ENCODE data around the gene ATN1. TPM values are rescaled to one million over a fixed set of nuclear protein-coding genes. Genes with fewer than 3 reads are reported as not detected.

Gene ATN1
- total and polyA plus RNA-seq, 11 donors: 38.4 to 82.9 (median 65.6) TPM

GRCh38 chr12:6952863-6953441, 25.2 kb downstream of the ATN1 start:
- Histone ChIP-seq H3K27ac (peak overlapping the region in 9 of 12 donors; percentile 0 to 97 (median 64)), H3K27me3 (no peaks in the 10 kb centered on the region), H3K4me3 (peak overlapping the region in 10 of 12 donors; percentile 3 to 66 (median 43)), H3K4me1 (peaks cover 0 to 81% (median 14%) of the 10 kb centered on the region in 12 donors), H3K36me3 (peaks cover 0 to 32% (median 0%) of the 10 kb centered on the region in 9 donors), H3K9me3 (no peaks in the 10 kb centered on the region)
- no peak for TF ChIP-seq POLR2A (IDR thresholded peaks at IDR 0.05)
- TF ChIP-seq CTCF (IDR thresholded peaks at IDR 0.05): no peak
- intact Hi-C loops (cut with DNase I): no loop called here
- WGBS, 4 donors: 82 to 91% (median 86%) methylated on average over 15 of the region's 15 CpGs
- ATAC-seq (no peak), DNase-seq (no peak)

- Histone ChIP-seq H3K27me3 (no peaks in the 10 kb centered on the region), H3K4me1 (peaks cover 0 to 81% (median 19%) of the 10 kb centered on the region in 12 donors), H3K4me3 (peak overlapping the region in 9 of 12 donors; percentile 3 to 66 (median 45)), H3K9me3 (no peaks in the 10 kb centered on the region), H3K36me3 (peaks cover 0 to 39% (median 0%) of the 10 kb centered on the region in 9 donors), H3K27ac (peak overlapping the region in 9 of 12 donors; percentile 0 to 97 (median 64))
- WGBS, 4 donors: 53 to 70% (median 61%) methylated on average over 19 to 24 of the region's 24 CpGs
- intact Hi-C loops (cut with DNase I): no loop called here
- no peak for TF ChIP-seq POLR2A (IDR thresholded peaks at IDR 0.05)
- TF ChIP-seq CTCF (IDR thresholded peaks at IDR 0.05): no peak
- DNase-seq (peak; percentile 57 to 80 (median 75)), ATAC-seq (peak; percentile 58 to 81 (median 68))
These were observed 25.9 kb downstream of the ATN1 start for GRCh38 chr12:6953442-6954315.

GRCh38 chr12:6954316-6955107, 26.8 kb downstream of the ATN1 start:
- Histone ChIP-seq H3K36me3 (peaks cover 0 to 40% (median 0%) of the 10 kb centered on the region in 9 donors), H3K4me1 (peaks cover 0 to 81% (median 23%) of the 10 kb centered on the region in 12 donors), H3K27ac (peak overlapping the region in 6 of 12 donors; percentile 53 to 97 (median 78)), H3K4me3 (peak overlapping the region in 4 of 12 donors; percentile 30 to 66 (median 54)), H3K9me3 (no peaks in the 10 kb centered on the region), H3K27me3 (no peaks in the 10 kb centered on the region)
- ATAC-seq (no peak), DNase-seq (peak in 1 of 5 donors; percentile 23)
- TF ChIP-seq CTCF (IDR thresholded peaks at IDR 0.05) (no peak), POLR2A (IDR thresholded peaks at IDR 0.05) (no peak)
- intact Hi-C loops (cut with DNase I): no loop called here
- WGBS, 4 donors: 89 to 94% (median 90%) methylated on average over 12 to 21 of the region's 21 CpGs

All from heart left ventricle (tissue), 16 donors.